HCT116 (cell line): Measurements from ENCODE around the gene KIRREL3.

Experiments
- CTCF ChIP-seq, 3 experiments: fragments of 200-600 bp in 1 of 3; sonication (generic) in 1 of 3; IDR thresholded peaks in 2 of 3; conservative IDR thresholded peaks in 1 of 3; 2 replicates each; pipeline ENCODE4 v1.5.1; 2012 to 2017; ENCODE audit warnings: low read depth in 2 of 3, low read length in 2 of 3, antibody characterized with exemption in 1 of 3, borderline replicate concordance in 1 of 3, control low read depth in 1 of 3, mild to moderate bottlenecking in 1 of 3, mixed read lengths in 1 of 3, mixed run types in 1 of 3, moderate library complexity in 1 of 3; ENCODE audit not compliant: insufficient read depth in 1 of 3
- EZH2 ChIP-seq: fragments of 200-600 bp; sonication (generic); IDR thresholded peaks from 2 replicates; pipeline ENCODE4 v1.6.1; 2017; ENCODE audit warnings: antibody characterized with exemption, mixed run types
- FOSL1 ChIP-seq: IDR thresholded peaks from 2 replicates; pipeline ENCODE4 v1.6.1; 2012; ENCODE audit warnings: low read depth
- MAX ChIP-seq: IDR thresholded peaks from 2 replicates; pipeline ENCODE4 v1.6.1; 2012
- POLR2A ChIP-seq: IDR thresholded peaks from 2 replicates; pipeline ENCODE4 v1.7.0; 2011; ENCODE audit warnings: borderline replicate concordance; ENCODE audit not compliant: insufficient read depth, insufficient read length; ENCODE audit errors: extremely low read depth
- POLR2AphosphoS5 ChIP-seq: IDR thresholded peaks from 2 replicates; pipeline ENCODE4 v1.6.1; 2011; ENCODE audit warnings: mild to moderate bottlenecking, low read depth, low read length, moderate library complexity
- RAD21 ChIP-seq: IDR thresholded peaks from 2 replicates; pipeline ENCODE4 v1.6.1; 2012; ENCODE audit warnings: low read depth, mild to moderate bottlenecking
- SRF ChIP-seq: IDR thresholded peaks from 2 replicates; pipeline ENCODE4 v1.6.1; 2012; ENCODE audit warnings: low read depth
- ZBTB33 ChIP-seq: IDR thresholded peaks from 2 replicates; pipeline ENCODE4 v1.6.1; 2011; ENCODE audit warnings: mild to moderate bottlenecking, low read length, moderate library complexity; ENCODE audit not compliant: insufficient replicate concordance; ENCODE audit errors: extremely low read depth

GRCh38 chr11:126491092-126491491 lies 509.5 kb downstream of the KIRREL3 start:
- TF ChIP-seq POLR2A (no peak), POLR2AphosphoS5 (no peak), CTCF (IDR thresholded peaks at IDR 0.05 in 2 of 3, conservative IDR thresholded peaks at IDR 0.05 in 1 of 3; ENCODE audit: borderline replicate concordance in 1 of 3, insufficient read depth in 1 of 3, low read depth in 2 of 3, low read length in 2 of 3) (no peak), ZBTB33 (no peak), EZH2 (no peak), SRF (no peak), MAX (peak; percentile 22; the same call in 1 of the 2 replicates), RAD21 (no peak), FOSL1 (no peak)
